A549 (cell line): ENCODE measurements around the gene TSNAXIP1. TPM values are rescaled to one million over a fixed set of nuclear protein-coding genes. Genes with fewer than 3 reads are reported as not detected.

ENCODE experiments used
- ATAC-seq, 2 experiments: fragments of 200-7000 bp in 1 of 2; fragments of >200 bp in 1 of 2; cut with Nextera tagmentation in 1 of 2; cut with Tn5 transposase in 1 of 2; 3 replicates each; pipeline versions ENCODE4 v1.8.0 to v1.9.1; 2018 to 2020; ENCODE audit warnings: mild to moderate bottlenecking in 1 of 2, moderate library complexity in 1 of 2
- CTCF ChIA-PET: fragments of 300-600 bp; sonication (Branson Sonifier 250); formaldehyde crosslinking; extraction: SDS; loops from one replicate; lab custom pipeline; 2021; ENCODE audit warnings: antibody characterized with exemption, inconsistent platforms; lab: Yijun Ruan, JAX
- POLR2A ChIA-PET: fragments of 350-600 bp; formaldehyde crosslinking; extraction: SDS; loops from one replicate; lab custom pipeline; 2021; ENCODE audit warnings: antibody characterized with exemption, inconsistent platforms; lab: Yijun Ruan, JAX
- DNase-seq, 2 experiments: peaks; one replicate each; pipeline versions ENCODE4 v3.0.0 to v3.0.0-alpha.2; 2011 to 2016; ENCODE audit warnings: low read depth in 1 of 2, low spot score in 1 of 2
- FAIRE-seq: peaks from 2 replicates; lab custom pipeline; 2011; peaks lifted over from hg19 to GRCh38; lab: Jason Lieb, UNC
- H3K27ac ChIP-seq, 2 experiments: fragments of >200 bp; sonication (Bioruptor Twin); formaldehyde crosslinking; 3 replicates each; pipeline ENCODE4 v1.5.1; 2016 to 2017
- H3K4me1 ChIP-seq: fragments of >200 bp; sonication (Bioruptor Twin); formaldehyde crosslinking; 3 replicates; pipeline ENCODE4 v1.6.1; 2016
- H3K4me2 ChIP-seq: fragments of >200 bp; sonication (Bioruptor Twin); formaldehyde crosslinking; 3 replicates; pipeline ENCODE4 v1.6.1; 2016
- H3K4me3 ChIP-seq: fragments of >200 bp; sonication (Bioruptor Twin); formaldehyde crosslinking; 3 replicates; pipeline ENCODE4 v1.5.1; 2016
- H3K9me3 ChIP-seq: fragments of >200 bp; sonication (Bioruptor Twin); formaldehyde crosslinking; 3 replicates; pipeline ENCODE4 v1.6.1; 2016
- BHLHE40 ChIP-seq: IDR thresholded peaks from 2 replicates; pipeline ENCODE4 v1.6.1; 2012; ENCODE audit warnings: low read depth, low read length, inconsistent platforms
- CHD4 ChIP-seq: fragments of 200-600 bp; sonication (generic); IDR thresholded peaks from 2 replicates; pipeline ENCODE4 v1.6.1; 2016; ENCODE audit warnings: antibody characterized with exemption, mild to moderate bottlenecking, borderline replicate concordance
- EHF ChIP-seq: fragments of 250-450 bp; sonication (Bioruptor Pico); IDR thresholded peaks from 2 replicates; pipeline ENCODE4 v1.5.0; 2020; ENCODE audit warnings: mild to moderate bottlenecking
- EHMT2 ChIP-seq: fragments of 200-600 bp; sonication (generic); IDR thresholded peaks from 2 replicates; pipeline ENCODE4 v1.6.1; 2016; ENCODE audit warnings: antibody characterized with exemption, low read depth, mild to moderate bottlenecking, moderate library complexity
- EP300 ChIP-seq, 2 experiments: fragments of >200 bp; sonication (Bioruptor Twin); formaldehyde crosslinking; IDR thresholded peaks; 2 replicates in 1 of 2; 3 replicates in 1 of 2; pipeline ENCODE4 v1.6.1; 2016 to 2017
- ESRRA ChIP-seq: fragments of 150-350 bp; IDR thresholded peaks from 2 replicates; pipeline ENCODE4 v1.6.1; 2014; ENCODE audit warnings: mild to moderate bottlenecking, low read length, borderline replicate concordance
- HDAC2 ChIP-seq: fragments of 200-600 bp; sonication (generic); IDR thresholded peaks from 2 replicates; pipeline ENCODE4 v1.6.1; 2016
- JUN ChIP-seq, 2 experiments: fragments of >200 bp; sonication (Bioruptor Twin); formaldehyde crosslinking; IDR thresholded peaks; 2 replicates in 1 of 2; 3 replicates in 1 of 2; pipeline ENCODE4 v1.6.1; 2016 to 2017
- NPAS2 ChIP-seq: fragments of 250-450 bp; sonication (Bioruptor Pico); IDR thresholded peaks from 2 replicates; pipeline ENCODE4 v1.8.0; 2022; ENCODE audit warnings: mild to moderate bottlenecking, moderate library complexity, borderline replicate concordance
- POLR2AphosphoS2 ChIP-seq: conservative IDR thresholded peaks from 2 replicates; pipeline ENCODE4 v1.6.1; 2012; ENCODE audit warnings: low read length, improper control_type of control experiment, inconsistent platforms
- RAD21 ChIP-seq, 2 experiments: fragments of >200 bp in 1 of 2; sonication (Bioruptor Twin) in 1 of 2; formaldehyde crosslinking in 1 of 2; IDR thresholded peaks in 1 of 2; conservative IDR thresholded peaks in 1 of 2; 2 replicates in 1 of 2; 3 replicates in 1 of 2; pipeline ENCODE4 v1.6.1; 2012 to 2018; ENCODE audit warnings: inconsistent platforms in 1 of 2
- SREBF2 ChIP-seq: fragments of 450-650 bp; IDR thresholded peaks from 2 replicates; pipeline ENCODE4 v1.6.1; 2014; ENCODE audit warnings: mild to moderate bottlenecking, moderate library complexity
- TFCP2L1 ChIP-seq: fragments of 250-450 bp; sonication (Bioruptor Pico); IDR thresholded peaks from 2 replicates; pipeline ENCODE4 v1.5.0; 2021; ENCODE audit warnings: mild to moderate bottlenecking
- ZFP36 ChIP-seq: fragments of 450-650 bp; IDR thresholded peaks from 2 replicates; pipeline ENCODE4 v1.6.1; 2014; ENCODE audit warnings: borderline replicate concordance; ENCODE audit not compliant: partially characterized antibody
- WGBS: methylation state at CpG from one replicate; pipeline ENCODE4 v1.1.6; 2017; ENCODE audit errors: missing lambda C conversion rate; 5-methylcytosine and 5-hydroxymethylcytosine counted together
- polyA plus RNA-seq, 4 experiments: library from polyadenylated mRNA; depleted of rRNA in 3 of 4; stranded (reverse); fragments of >200 nt; fragmentation: RNase III in 1 of 4; extraction: RNeasy Plus Mini Kit Qiagen cat#74134 plus additional on column Dnase treatment in 1 of 4; gene quantifications; 2 replicates in 3 of 4; 3 replicates in 1 of 4; pipeline ENCODE4 v1.2.3, GENCODE V29; 2011 to 2017
- TF ChIP-seq, protein P1 (sequence below): fragments of 250-450 bp; sonication (Bioruptor Pico); IDR thresholded peaks from 2 replicates; pipeline ENCODE4 v1.5.0; 2020; ENCODE audit warnings: low read depth, mild to moderate bottlenecking, moderate library complexity
- TF ChIP-seq, protein P2 (sequence below): IDR thresholded peaks from 2 replicates; pipeline ENCODE4 v1.6.1; 2012
- TF ChIP-seq, protein P3 (sequence below): fragments of 150-350 bp; IDR thresholded peaks from 2 replicates; pipeline ENCODE4 v1.6.1; 2014; ENCODE audit warnings: low read depth, mild to moderate bottlenecking, low read length
- TF ChIP-seq, protein P4 (sequence below): fragments of >200 bp; sonication (Bioruptor Twin); formaldehyde crosslinking; IDR thresholded peaks from 3 replicates; pipeline ENCODE4 v1.5.1; 2016

Gene TSNAXIP1
- polyA plus RNA-seq, 2 of the 4 experiments (the other 2 are of a cell fraction) = 0.68 to 1.1 TPM

DNA sequence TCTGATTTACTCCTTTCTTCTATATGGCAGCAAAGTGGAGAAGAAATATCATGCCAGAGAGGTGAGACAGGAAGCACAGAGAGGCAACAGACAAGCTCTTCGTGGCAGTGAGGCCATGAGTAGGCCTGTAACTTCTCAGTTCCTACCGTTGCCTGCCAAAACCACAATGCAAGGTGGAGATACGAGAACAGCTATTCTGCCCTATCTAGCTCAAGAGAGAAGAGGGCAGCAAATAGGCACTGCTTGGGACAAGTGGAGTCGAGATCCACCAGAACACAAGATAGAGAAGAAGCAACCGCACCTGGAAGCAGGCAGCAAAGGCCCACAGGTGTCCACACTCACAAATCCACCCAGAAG lies 25.1 kb upstream of the TSNAXIP1 start:
- Histone ChIP-seq H3K9me3 (no peaks in the 10 kb centered on the region), H3K4me2 (no peak overlapping the region), H3K4me3 (no peak overlapping the region), H3K4me1 (0 out of 3 replicates have a peak, but pooled peaks cover 9% of the 10 kb centered on the region), H3K27ac (no peak overlapping the region)
- 84% methylated on average over 5 of the region's 5 CpGs for WGBS
- ATAC-seq = no peak
- POLR2A ChIA-PET = no interaction called here
- FAIRE-seq = no peak
- CTCF ChIA-PET = interaction anchor here (0.5 to 2.3 kb wide), 5 partner anchors 16 to 64 kb away, joined by 3 to 7 read pairs (median 4); no protein-coding TSS in a partner anchor
- TF ChIP-seq, protein P1, sequence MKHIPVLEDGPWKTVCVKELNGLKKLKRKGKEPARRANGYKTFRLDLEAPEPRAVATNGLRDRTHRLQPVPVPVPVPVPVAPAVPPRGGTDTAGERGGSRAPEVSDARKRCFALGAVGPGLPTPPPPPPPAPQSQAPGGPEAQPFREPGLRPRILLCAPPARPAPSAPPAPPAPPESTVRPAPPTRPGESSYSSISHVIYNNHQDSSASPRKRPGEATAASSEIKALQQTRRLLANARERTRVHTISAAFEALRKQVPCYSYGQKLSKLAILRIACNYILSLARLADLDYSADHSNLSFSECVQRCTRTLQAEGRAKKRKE (CRISPR knock-in tag) = no peak
- TF ChIP-seq, protein P2, sequence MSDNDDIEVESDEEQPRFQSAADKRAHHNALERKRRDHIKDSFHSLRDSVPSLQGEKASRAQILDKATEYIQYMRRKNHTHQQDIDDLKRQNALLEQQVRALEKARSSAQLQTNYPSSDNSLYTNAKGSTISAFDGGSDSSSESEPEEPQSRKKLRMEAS = no peak
- TF ChIP-seq, protein P3, sequence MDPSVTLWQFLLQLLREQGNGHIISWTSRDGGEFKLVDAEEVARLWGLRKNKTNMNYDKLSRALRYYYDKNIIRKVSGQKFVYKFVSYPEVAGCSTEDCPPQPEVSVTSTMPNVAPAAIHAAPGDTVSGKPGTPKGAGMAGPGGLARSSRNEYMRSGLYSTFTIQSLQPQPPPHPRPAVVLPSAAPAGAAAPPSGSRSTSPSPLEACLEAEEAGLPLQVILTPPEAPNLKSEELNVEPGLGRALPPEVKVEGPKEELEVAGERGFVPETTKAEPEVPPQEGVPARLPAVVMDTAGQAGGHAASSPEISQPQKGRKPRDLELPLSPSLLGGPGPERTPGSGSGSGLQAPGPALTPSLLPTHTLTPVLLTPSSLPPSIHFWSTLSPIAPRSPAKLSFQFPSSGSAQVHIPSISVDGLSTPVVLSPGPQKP = no peak
- TF ChIP-seq EHMT2 (no peak), HDAC2 (no peak), ZFP36 (no peak), RAD21 (conservative IDR thresholded peaks at IDR 0.05 in 1 of 2, IDR thresholded peaks at IDR 0.05 in 1 of 2) (no peak), POLR2AphosphoS2 (no peak), NPAS2 (CRISPR knock-in tag) (no peak), CHD4 (no peak)
- TF ChIP-seq, protein P4, sequence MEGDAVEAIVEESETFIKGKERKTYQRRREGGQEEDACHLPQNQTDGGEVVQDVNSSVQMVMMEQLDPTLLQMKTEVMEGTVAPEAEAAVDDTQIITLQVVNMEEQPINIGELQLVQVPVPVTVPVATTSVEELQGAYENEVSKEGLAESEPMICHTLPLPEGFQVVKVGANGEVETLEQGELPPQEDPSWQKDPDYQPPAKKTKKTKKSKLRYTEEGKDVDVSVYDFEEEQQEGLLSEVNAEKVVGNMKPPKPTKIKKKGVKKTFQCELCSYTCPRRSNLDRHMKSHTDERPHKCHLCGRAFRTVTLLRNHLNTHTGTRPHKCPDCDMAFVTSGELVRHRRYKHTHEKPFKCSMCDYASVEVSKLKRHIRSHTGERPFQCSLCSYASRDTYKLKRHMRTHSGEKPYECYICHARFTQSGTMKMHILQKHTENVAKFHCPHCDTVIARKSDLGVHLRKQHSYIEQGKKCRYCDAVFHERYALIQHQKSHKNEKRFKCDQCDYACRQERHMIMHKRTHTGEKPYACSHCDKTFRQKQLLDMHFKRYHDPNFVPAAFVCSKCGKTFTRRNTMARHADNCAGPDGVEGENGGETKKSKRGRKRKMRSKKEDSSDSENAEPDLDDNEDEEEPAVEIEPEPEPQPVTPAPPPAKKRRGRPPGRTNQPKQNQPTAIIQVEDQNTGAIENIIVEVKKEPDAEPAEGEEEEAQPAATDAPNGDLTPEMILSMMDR = no peak
- DNase-seq = no peak

DNA sequence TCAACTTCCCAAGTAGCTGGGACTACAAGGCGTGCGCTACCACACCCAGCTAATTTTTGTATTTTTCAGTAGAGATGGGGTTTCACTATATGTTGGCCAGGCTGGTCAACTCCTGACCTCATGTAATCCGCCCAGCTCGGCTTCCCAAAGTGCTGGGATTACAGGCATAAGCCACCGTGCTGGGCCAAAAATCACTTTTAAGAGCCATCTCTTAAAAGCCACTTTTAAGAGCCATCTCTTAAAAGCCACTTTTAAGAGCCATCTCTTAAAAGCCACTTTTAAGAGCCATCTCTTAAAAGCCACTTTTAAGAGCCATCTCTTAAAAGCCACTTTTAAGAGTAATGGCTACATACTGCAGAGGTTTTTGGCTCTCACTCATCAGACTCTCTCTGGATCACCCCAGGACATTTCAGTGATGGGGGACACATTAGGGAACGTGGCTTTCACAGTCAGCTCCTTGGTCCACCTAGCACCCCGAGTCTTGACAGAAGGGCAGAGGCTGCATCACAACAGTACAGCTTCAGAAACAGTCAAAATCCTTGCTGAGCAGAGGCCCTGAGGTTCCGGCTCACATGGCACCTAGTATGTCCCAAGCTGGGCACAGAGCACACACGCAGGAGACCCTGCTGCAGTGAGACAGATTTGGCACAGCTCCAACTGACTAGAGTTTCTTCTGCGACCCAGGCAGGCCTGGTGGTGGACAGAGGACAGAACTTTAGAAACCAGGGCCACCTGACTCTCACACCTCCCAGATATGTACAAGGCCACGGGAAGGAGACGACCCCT lies 23.9 kb upstream of the TSNAXIP1 start:
- 91% methylated on average over 12 of the region's 12 CpGs for WGBS
- no peaks in the 10 kb centered on the region for H3K9me3 ChIP-seq
- no peak overlapping the region for H3K4me3 ChIP-seq
- 0 out of 3 replicates have a peak, but pooled peaks cover 9% of the 10 kb centered on the region for H3K4me1 ChIP-seq
- CTCF ChIA-PET = interaction anchor here (1.1 to 2.3 kb wide), 6 partner anchors 15 to 146 kb away, joined by 3 to 7 read pairs (median 4); no protein-coding TSS in a partner anchor
- no peak overlapping the region for H3K27ac ChIP-seq
- POLR2A ChIA-PET = no interaction called here
- no peak for TF ChIP-seq ZFP36
- TF ChIP-seq, protein P2 = no peak
- TF ChIP-seq, protein P4 = no peak
- no peak overlapping the region for H3K4me2 ChIP-seq
- FAIRE-seq (no peak), DNase-seq (no peak), ATAC-seq (no peak)

DNA sequence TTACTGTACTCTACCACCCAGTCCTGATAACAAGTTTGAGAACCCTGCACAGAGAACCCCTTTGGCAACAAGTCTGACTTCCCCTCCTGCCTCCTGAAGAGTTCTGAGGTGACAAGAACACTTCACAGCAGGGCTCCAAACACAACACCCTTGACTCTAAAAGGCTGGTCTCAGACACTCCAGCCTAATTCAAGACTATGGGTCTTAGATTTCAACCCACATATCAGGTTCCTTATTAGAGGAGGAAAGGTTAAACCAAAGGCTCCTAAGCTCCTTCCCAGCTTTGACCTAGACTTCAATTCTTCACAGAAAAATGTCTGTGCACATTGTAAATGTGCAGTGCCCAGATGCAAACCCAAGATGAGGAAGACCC lies 23.4 kb upstream of the TSNAXIP1 start:
- CTCF ChIA-PET = interaction anchor here (1.2 kb wide), 1 partner anchor 111 kb away, joined by 3 read pairs; no protein-coding TSS in a partner anchor
- ATAC-seq (no peak), FAIRE-seq (no peak), DNase-seq (no peak)
- Histone ChIP-seq H3K4me2 (no peak overlapping the region), H3K27ac (no peak overlapping the region), H3K4me3 (no peak overlapping the region), H3K9me3 (no peaks in the 10 kb centered on the region), H3K4me1 (0 out of 3 replicates have a peak, but pooled peaks cover 9% of the 10 kb centered on the region)
- POLR2A ChIA-PET = no interaction called here
- TF ChIP-seq, protein P2 = no peak
- TF ChIP-seq RAD21 (conservative IDR thresholded peaks at IDR 0.05 in 1 of 2, IDR thresholded peaks at IDR 0.05 in 1 of 2) (no peak), SREBF2 (no peak), BHLHE40 (no peak), ESRRA (no peak), EP300 (IDR thresholded peaks at IDR 0.05) (no peak), JUN (IDR thresholded peaks at IDR 0.05) (no peak), HDAC2 (no peak), EHF (CRISPR knock-in tag) (no peak), TFCP2L1 (CRISPR knock-in tag) (no peak), NPAS2 (CRISPR knock-in tag) (no peak)
